Measurements from ENCODE around the gene HOXA6. TPM values are rescaled to one million over a fixed set of nuclear protein-coding genes. Genes with fewer than 3 reads are reported as not detected.

The HOXA6 gene
- total RNA-seq, 1 experiment from 2014 or later, result 3.3 TPM

GRCh38 chr7:27148031-27148755, 619 bp upstream of the HOXA6 start:
- no peak overlapping the region for H3K4me3 ChIP-seq (ENCODE audit: low read depth in 2 of 2, low read length in 2 of 2)
- in situ Hi-C loops (cut with HindIII; ENCODE audit: low pct_unique_long_range_greater_than_20kb, low sequenced_read_pairs), result no loop called here
- ChIA-PET CTCF (interaction anchor here (0.5 to 3.4 kb wide), 2 partner anchors 13 kb away, joined by 3 to 24 read pairs; no protein-coding TSS in a partner anchor), POLR2A (no interaction called here)
- peaks cover 22% of the 10 kb centered on the region for H3K4me1 ChIP-seq (ENCODE audit: control insufficient read depth, insufficient read depth, low read length)
- H3K27me3 ChIP-seq (ENCODE audit: control insufficient read depth, insufficient read depth, low read length), result no peaks in the 10 kb centered on the region
- no peaks in the 10 kb centered on the region for H3K36me3 ChIP-seq (ENCODE audit: control insufficient read depth, insufficient read depth, low read length)
- intact Hi-C loops (cut with micrococcal nuclease; ENCODE audit: unreplicated experiment), result no loop called here
- DNase-seq (ENCODE audit: low read depth, low spot score) (no peak), ATAC-seq (no peak)
- TF ChIP-seq REST (IDR thresholded peaks at IDR 0.05; ENCODE audit: insufficient read depth in 1 of 2, low read depth in 2 of 2, low read length in 1 of 2) (no peak), POLR2AphosphoS5 (IDR thresholded peaks at IDR 0.05; ENCODE audit: low read depth, low read length) (no peak), CTCF (IDR thresholded peaks at IDR 0.05) (no peak), TCF7L2 (IDR thresholded peaks at IDR 0.05; ENCODE audit: low read depth, low read length) (no peak), SIN3A (IDR thresholded peaks at IDR 0.05; ENCODE audit: borderline replicate concordance, insufficient read depth, low read depth, low read length) (no peak)
- BruUV-seq (replicated peaks), result no TSS peak
- H3K27ac ChIP-seq (ENCODE audit: low read length), result peak overlapping the region; percentile 24
- no peaks in the 10 kb centered on the region for H3K9me3 ChIP-seq (ENCODE audit: control insufficient read depth, insufficient read depth, low read depth, low read length)

- DNase-seq (ENCODE audit: low read depth, low spot score) (no peak), ATAC-seq (no peak)
- Histone ChIP-seq H3K27me3 (ENCODE audit: control insufficient read depth, insufficient read depth, low read length) (no peaks in the 10 kb centered on the region), H3K9me3 (ENCODE audit: control insufficient read depth, insufficient read depth, low read depth, low read length) (no peaks in the 10 kb centered on the region), H3K4me3 (ENCODE audit: low read depth in 2 of 2, low read length in 2 of 2) (no peak overlapping the region), H3K36me3 (ENCODE audit: control insufficient read depth, insufficient read depth, low read length) (no peaks in the 10 kb centered on the region), H3K4me1 (ENCODE audit: control insufficient read depth, insufficient read depth, low read length) (peaks cover 25% of the 10 kb centered on the region), H3K27ac (ENCODE audit: low read length) (no peak overlapping the region)
- intact Hi-C loops (cut with micrococcal nuclease; ENCODE audit: unreplicated experiment), result no loop called here
- ChIA-PET POLR2A (no interaction called here), CTCF (no interaction called here)
- in situ Hi-C loops (cut with HindIII; ENCODE audit: low pct_unique_long_range_greater_than_20kb, low sequenced_read_pairs), result no loop called here
- no TSS peak for BruUV-seq (replicated peaks)
- TF ChIP-seq POLR2AphosphoS5 (IDR thresholded peaks at IDR 0.05; ENCODE audit: low read depth, low read length), result no peak
- no peak for TF ChIP-seq REST (IDR thresholded peaks at IDR 0.05; ENCODE audit: insufficient read depth in 1 of 2, low read depth in 2 of 2, low read length in 1 of 2)
- TF ChIP-seq SIN3A (IDR thresholded peaks at IDR 0.05; ENCODE audit: borderline replicate concordance, insufficient read depth, low read depth, low read length), result no peak
- no peak for TF ChIP-seq CTCF (IDR thresholded peaks at IDR 0.05)
- TF ChIP-seq TCF7L2 (IDR thresholded peaks at IDR 0.05; ENCODE audit: low read depth, low read length), result no peak
Measured at GRCh38 chr7:27146491-27147198, 929 bp downstream of the HOXA6 start.

Data from Panc1 (cell line).